ENCODE results near the gene CEACAM3.

DNA sequence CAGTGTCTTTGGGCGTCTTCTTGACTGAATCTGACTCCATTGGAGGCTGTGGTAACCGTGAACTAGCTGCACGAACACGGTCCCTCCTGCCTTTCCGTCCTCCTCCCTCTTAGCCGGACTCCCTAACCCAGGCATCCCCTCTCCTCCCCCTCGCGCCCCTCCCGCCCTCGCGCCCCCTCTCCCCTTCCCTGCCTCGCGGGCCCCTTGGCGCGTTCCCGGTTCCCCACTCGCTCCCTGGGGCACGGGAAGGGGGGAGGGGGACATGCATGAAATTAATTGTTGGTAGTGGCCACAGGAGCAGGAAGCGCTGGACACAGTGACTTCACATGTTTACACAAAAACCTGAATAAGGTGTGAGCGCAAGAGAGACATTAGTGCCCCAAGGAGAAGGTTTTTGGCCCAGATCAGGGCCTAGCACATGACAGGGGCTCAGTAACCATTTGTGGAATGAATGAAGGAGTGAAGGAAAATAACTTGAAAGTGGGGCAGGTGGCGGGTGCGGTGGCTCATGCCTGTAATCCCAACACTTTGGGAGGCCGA, 48.7 kb downstream of the CEACAM3 start:
- TF ChIP-seq, protein P1, sequence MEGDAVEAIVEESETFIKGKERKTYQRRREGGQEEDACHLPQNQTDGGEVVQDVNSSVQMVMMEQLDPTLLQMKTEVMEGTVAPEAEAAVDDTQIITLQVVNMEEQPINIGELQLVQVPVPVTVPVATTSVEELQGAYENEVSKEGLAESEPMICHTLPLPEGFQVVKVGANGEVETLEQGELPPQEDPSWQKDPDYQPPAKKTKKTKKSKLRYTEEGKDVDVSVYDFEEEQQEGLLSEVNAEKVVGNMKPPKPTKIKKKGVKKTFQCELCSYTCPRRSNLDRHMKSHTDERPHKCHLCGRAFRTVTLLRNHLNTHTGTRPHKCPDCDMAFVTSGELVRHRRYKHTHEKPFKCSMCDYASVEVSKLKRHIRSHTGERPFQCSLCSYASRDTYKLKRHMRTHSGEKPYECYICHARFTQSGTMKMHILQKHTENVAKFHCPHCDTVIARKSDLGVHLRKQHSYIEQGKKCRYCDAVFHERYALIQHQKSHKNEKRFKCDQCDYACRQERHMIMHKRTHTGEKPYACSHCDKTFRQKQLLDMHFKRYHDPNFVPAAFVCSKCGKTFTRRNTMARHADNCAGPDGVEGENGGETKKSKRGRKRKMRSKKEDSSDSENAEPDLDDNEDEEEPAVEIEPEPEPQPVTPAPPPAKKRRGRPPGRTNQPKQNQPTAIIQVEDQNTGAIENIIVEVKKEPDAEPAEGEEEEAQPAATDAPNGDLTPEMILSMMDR (IDR thresholded peaks at IDR 0.05; ENCODE audit: low read length), result no peak
- no peak for TF ChIP-seq EZH2 (IDR thresholded peaks at IDR 0.05; ENCODE audit: borderline replicate concordance, low read length)

Data from OCI-LY1 (cell line).